K562 (cell line): ENCODE data around the gene NCOR2. TPM values are rescaled to one million over a fixed set of nuclear protein-coding genes. Genes with fewer than 3 reads are reported as not detected.

ENCODE experiments used
- CBFB ChIP-seq: sonication (generic); formaldehyde crosslinking; IDR thresholded peaks from 2 replicates; pipeline ENCODE4 v1.4.0; 2020; ENCODE audit warnings: mild to moderate bottlenecking, missing genetic modification reagents
- POLR2G ChIP-seq: fragments of 200-400 bp; formaldehyde crosslinking; IDR thresholded peaks from 2 replicates; pipeline ENCODE4 v1.6.1; 2017; ENCODE audit warnings: low read depth, mild to moderate bottlenecking, antibody characterized with exemption, low read length, moderate library complexity
- SMARCE1 ChIP-seq: fragments of 450-650 bp; IDR thresholded peaks from 2 replicates; pipeline ENCODE4 v1.7.1; 2016; ENCODE audit warnings: mild to moderate bottlenecking
- polyA plus RNA-seq, 8 experiments: library from polyadenylated mRNA; depleted of rRNA in 4 of 8; stranded (reverse) in 5 of 8; unstranded in 3 of 8; fragments of >200 nt; fragmentation: Nextera tagmentation in 2 of 8; fragmentation: Illumina TruSeq in 1 of 8; extraction: Ambion mirVana in 2 of 8; extraction: Trizol in 1 of 8; gene quantifications; 2 replicates each; pipeline versions ENCODE4 v1.2.1 to v1.2.3, GENCODE V29; 2011 to 2014; ENCODE audit warnings: inconsistent platforms in 1 of 8, missing spikeins in 1 of 8
- total RNA-seq, 7 experiments: library from RNA; depleted of rRNA in 6 of 7; stranded (reverse); fragments of >200 nt in 6 of 7; fragmentation: Illumina TruSeq in 2 of 7; extraction: Trizol in 2 of 7; gene quantifications; 2 replicates each; pipeline versions ENCODE4 v1.2.1 to v1.2.3, GENCODE V29; 2011 to 2021; ENCODE audit warnings: low replicate concordance in 1 of 7
- TF ChIP-seq, protein P1 (sequence below): sonication (generic); formaldehyde crosslinking; IDR thresholded peaks from 2 replicates; pipeline ENCODE4 v1.8.0; 2022; ENCODE audit warnings: missing genetic modification reagents, mild to moderate bottlenecking, moderate library complexity, borderline replicate concordance
- TF ChIP-seq, protein P2 (sequence below), 2 experiments: fragments of 200-800 bp in 1 of 2; sonication (Bioruptor generic) in 1 of 2; sonication (generic) in 1 of 2; formaldehyde crosslinking in 1 of 2; IDR thresholded peaks in 1 of 2; conservative IDR thresholded peaks in 1 of 2; 2 replicates each; pipeline versions ENCODE4 v1.5.0 to v1.6.1; 2016 to 2020; ENCODE audit warnings: missing compliant biosample characterization in 1 of 2, missing genetic modification characterization in 1 of 2, missing genetic modification reagents in 1 of 2
- TF ChIP-seq, protein P3 (sequence below), 2 experiments: IDR thresholded peaks; 2 replicates each; pipeline ENCODE4 v1.6.1; 2011; ENCODE audit warnings: borderline replicate concordance in 1 of 2, control low read depth in 1 of 2, low read depth in 1 of 2, low read length in 1 of 2, mild to moderate bottlenecking in 1 of 2, mixed read lengths in 1 of 2, moderate library complexity in 1 of 2; ENCODE audit not compliant: insufficient read depth in 1 of 2, insufficient read length in 1 of 2, poor library complexity in 1 of 2, severe bottlenecking in 1 of 2; ENCODE audit errors: extremely low read depth in 1 of 2

The NCOR2 gene
- total and polyA plus RNA-seq, 9 of the 15 experiments (the other 6 are each of a cell fraction or from before 2014, with no cell fraction given) = 0.18 to 126 (median 8.4) TPM

DNA sequence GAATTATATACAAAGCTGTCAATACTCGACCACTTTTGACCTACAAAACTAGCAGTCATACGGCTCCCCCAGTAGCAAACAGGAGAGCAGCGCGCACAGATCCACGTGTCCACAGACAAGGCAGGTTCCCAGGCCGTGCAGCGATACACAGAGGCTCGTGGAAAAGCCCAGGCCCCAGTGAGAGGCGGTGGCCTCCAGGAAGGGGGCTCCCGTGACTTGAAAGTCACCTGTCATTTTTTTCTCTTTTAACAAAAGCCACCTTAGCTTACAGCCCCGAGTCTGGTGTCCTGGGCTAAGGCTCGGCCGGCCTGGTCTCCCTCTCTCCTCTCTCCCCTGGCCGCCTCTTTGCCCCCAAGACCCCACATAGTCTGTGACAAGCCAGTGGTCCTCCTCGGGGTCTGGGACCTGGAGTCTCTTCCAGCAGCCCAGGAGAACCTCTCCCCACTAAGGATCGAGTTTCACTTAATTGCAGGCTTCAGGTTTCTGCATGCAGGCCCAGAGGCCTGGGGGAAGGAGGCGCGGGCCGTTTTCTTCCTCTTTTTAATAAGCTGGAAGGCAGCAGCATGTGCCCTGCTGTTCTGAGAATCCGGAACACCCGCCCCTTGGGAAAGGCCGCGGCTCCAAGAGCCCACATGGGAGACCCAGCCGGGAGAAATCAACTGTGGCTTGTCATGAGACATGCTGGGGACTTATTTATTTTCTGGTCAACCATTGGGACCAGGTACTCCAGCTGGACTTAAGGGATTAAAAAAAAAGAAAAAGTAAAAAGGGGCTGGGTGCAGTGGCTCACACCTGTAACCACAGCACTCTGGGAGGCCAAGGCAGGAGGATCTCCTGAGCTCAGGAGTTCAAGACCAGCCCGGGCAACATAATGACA lies 15.9 kb downstream of the NCOR2 start (continued):
- TF ChIP-seq, protein P1, sequence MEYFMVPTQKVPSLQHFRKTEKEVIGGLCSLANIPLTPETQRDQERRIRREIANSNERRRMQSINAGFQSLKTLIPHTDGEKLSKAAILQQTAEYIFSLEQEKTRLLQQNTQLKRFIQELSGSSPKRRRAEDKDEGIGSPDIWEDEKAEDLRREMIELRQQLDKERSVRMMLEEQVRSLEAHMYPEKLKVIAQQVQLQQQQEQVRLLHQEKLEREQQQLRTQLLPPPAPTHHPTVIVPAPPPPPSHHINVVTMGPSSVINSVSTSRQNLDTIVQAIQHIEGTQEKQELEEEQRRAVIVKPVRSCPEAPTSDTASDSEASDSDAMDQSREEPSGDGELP (CRISPR knock-in tag) = peak; percentile 52; the same call in 1 of the 2 replicates
- 0 out of 2 replicates have a peak, but pooled peaks have one; percentile 16 for TF ChIP-seq POLR2G
- peak; percentile 32; the same call in 1 of the 2 replicates for TF ChIP-seq SMARCE1
- TF ChIP-seq, protein P2, sequence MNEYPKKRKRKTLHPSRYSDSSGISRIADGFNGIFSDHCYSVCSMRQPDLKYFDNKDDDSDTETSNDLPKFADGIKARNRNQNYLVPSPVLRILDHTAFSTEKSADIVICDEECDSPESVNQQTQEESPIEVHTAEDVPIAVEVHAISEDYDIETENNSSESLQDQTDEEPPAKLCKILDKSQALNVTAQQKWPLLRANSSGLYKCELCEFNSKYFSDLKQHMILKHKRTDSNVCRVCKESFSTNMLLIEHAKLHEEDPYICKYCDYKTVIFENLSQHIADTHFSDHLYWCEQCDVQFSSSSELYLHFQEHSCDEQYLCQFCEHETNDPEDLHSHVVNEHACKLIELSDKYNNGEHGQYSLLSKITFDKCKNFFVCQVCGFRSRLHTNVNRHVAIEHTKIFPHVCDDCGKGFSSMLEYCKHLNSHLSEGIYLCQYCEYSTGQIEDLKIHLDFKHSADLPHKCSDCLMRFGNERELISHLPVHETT (CRISPR knock-in tag; conservative IDR thresholded peaks at IDR 0.05 in 1 of 2, IDR thresholded peaks at IDR 0.05 in 1 of 2) = 0 out of 4 replicates have a peak, but pooled peaks of 1 of the 2 experiments have one; percentile 50
- TF ChIP-seq, protein P3, sequence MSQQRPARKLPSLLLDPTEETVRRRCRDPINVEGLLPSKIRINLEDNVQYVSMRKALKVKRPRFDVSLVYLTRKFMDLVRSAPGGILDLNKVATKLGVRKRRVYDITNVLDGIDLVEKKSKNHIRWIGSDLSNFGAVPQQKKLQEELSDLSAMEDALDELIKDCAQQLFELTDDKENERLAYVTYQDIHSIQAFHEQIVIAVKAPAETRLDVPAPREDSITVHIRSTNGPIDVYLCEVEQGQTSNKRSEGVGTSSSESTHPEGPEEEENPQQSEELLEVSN (IDR thresholded peaks at IDR 0.05; ENCODE audit: borderline replicate concordance in 1 of 2, extremely low read depth in 1 of 2, insufficient read depth in 1 of 2, insufficient read length in 1 of 2, low read depth in 1 of 2, low read length in 1 of 2, poor library complexity in 1 of 2, severe bottlenecking in 1 of 2) = peak in 1 of 2 experiments; percentile 71
- TF ChIP-seq CBFB (CRISPR knock-in tag) = no peak
